Testis (tissue), 3 donors: Measurements from ENCODE around the gene LAIR1. TPM values are rescaled to one million over a fixed set of nuclear protein-coding genes. Genes with fewer than 3 reads are reported as not detected.

Experiments used
- DNase-seq: peaks from one replicate; pipeline ENCODE4 v3.0.0-alpha.2; 2019
- H3K27ac ChIP-seq, 2 donors: fragments of 200-600 bp; sonication (generic); one replicate each; pipeline ENCODE4 v1.5.1; 2019
- H3K27me3 ChIP-seq: fragments of 200-600 bp; sonication (generic); one replicate; pipeline ENCODE4 v1.5.1; 2019
- H3K36me3 ChIP-seq: fragments of 200-600 bp; sonication (generic); one replicate; pipeline ENCODE4 v1.5.1; 2017; ENCODE audit warnings: low read depth; ENCODE audit errors: missing control alignments
- H3K4me1 ChIP-seq: fragments of 200-600 bp; sonication (generic); one replicate; pipeline ENCODE4 v1.5.1; 2019
- H3K4me3 ChIP-seq, 2 donors: fragments of 200-600 bp; sonication (generic); one replicate each; pipeline ENCODE4 v1.5.1; 2017 to 2019
- H3K9me3 ChIP-seq: fragments of 200-600 bp; sonication (generic); one replicate; pipeline ENCODE4 v1.5.1; 2017
- CTCF ChIP-seq, 3 experiments: fragments of 450-650 bp in 2 of 3; fragments of 200-600 bp in 1 of 3; sonication (generic) in 1 of 3; IDR thresholded peaks; one replicate each; pipeline ENCODE4 v1.5.1; 2016 to 2019; ENCODE audit warnings: antibody characterized with exemption in 3 of 3, mild to moderate bottlenecking in 2 of 3, moderate library complexity in 1 of 3
- POLR2A ChIP-seq: fragments of 450-650 bp; IDR thresholded peaks from one replicate; pipeline ENCODE4 v1.6.1; 2017; ENCODE audit warnings: antibody characterized with exemption, mild to moderate bottlenecking, moderate library complexity
- WGBS, 2 donors: methylation state at CpG; one replicate each; pipeline ENCODE4 v1.1.5; 2018; 5-methylcytosine and 5-hydroxymethylcytosine counted together
- intact Hi-C: fragments of 100-400 bp; cut with DNase I; formaldehyde crosslinking; loops from one replicate; pipeline ENCODE4 v1.15.1; 2023; ENCODE audit warnings: low total_unique reads
- polyA plus RNA-seq: library from polyadenylated mRNA; stranded (reverse); fragments of 350-450 nt; fragmentation: Illumina TruSeq; extraction: RNeasy Lipid Tissue Mini Kit (QIAGEN cat#74804); gene quantifications from one replicate; pipeline ENCODE4 v1.2.3, GENCODE V29; 2014; ENCODE audit warnings: low read depth, low replicate concordance; ENCODE audit not compliant: insufficient read depth
- total RNA-seq, 2 donors: library from RNA; depleted of rRNA; stranded (reverse); fragments of >200 nt; gene quantifications; one replicate each; pipeline ENCODE4 v1.2.3, GENCODE V29; 2016

The LAIR1 gene
- total and polyA plus RNA-seq, 3 donors from 2014 or later, result 6.4 to 13.4 (median 7.1) TPM

GRCh38 chr19:54309811-54310210, 54.9 kb downstream of the LAIR1 start:
- Histone ChIP-seq H3K27ac (no peak overlapping the region), H3K27me3 (no peaks in the 10 kb centered on the region), H3K9me3 (no peaks in the 10 kb centered on the region), H3K4me3 (no peak overlapping the region), H3K36me3 (no peaks in the 10 kb centered on the region), H3K4me1 (no peaks in the 10 kb centered on the region)
- intact Hi-C loops, result no loop called here
- DNase-seq, result no peak
- WGBS, 2 donors, result 75 to 88% methylated on average over 11 to 12 of the region's 12 CpGs
- no peak for TF ChIP-seq POLR2A
- TF ChIP-seq CTCF (IDR thresholded peaks at IDR 0.05), result no peak

- Histone ChIP-seq H3K36me3 (no peaks in the 10 kb centered on the region), H3K27me3 (no peaks in the 10 kb centered on the region), H3K4me1 (no peaks in the 10 kb centered on the region), H3K27ac (no peak overlapping the region), H3K4me3 (no peak overlapping the region), H3K9me3 (no peaks in the 10 kb centered on the region)
- intact Hi-C loops, result no loop called here
- WGBS, 2 donors, result 84 to 87% methylated on average over 4 to 5 of the region's 5 CpGs
- no peak for TF ChIP-seq POLR2A
- no peak for TF ChIP-seq CTCF (IDR thresholded peaks at IDR 0.05)
- no peak for DNase-seq
These were observed 57.2 kb downstream of the LAIR1 start for GRCh38 chr19:54307389-54308020.

GRCh38 chr19:54305141-54305540, 59.6 kb downstream of the LAIR1 start:
- no peaks in the 10 kb centered on the region for H3K27me3 ChIP-seq
- H3K9me3 ChIP-seq, result no peaks in the 10 kb centered on the region
- WGBS, 2 donors, result 77 to 80% methylated on average over 1 of the region's 1 CpG

GRCh38 chr19:54302257-54302656, 62.5 kb downstream of the LAIR1 start:
- H3K27me3 ChIP-seq, result no peaks in the 10 kb centered on the region
- H3K4me3 ChIP-seq, result no peak overlapping the region
- intact Hi-C loops, result no loop called here
- DNase-seq, result no peak
- H3K27ac ChIP-seq, result no peak overlapping the region
- H3K36me3 ChIP-seq, result no peaks in the 10 kb centered on the region
- no peaks in the 10 kb centered on the region for H3K9me3 ChIP-seq
- 69 to 77% methylated on average over 4 of the region's 4 CpGs for WGBS, 2 donors
- H3K4me1 ChIP-seq, result no peaks in the 10 kb centered on the region
- TF ChIP-seq CTCF (IDR thresholded peaks at IDR 0.05) (no peak), POLR2A (no peak)

More at GRCh38 chr19:54305141-54305540, 59.6 kb downstream of the LAIR1 start:
- TF ChIP-seq POLR2A, result no peak
- no peak for TF ChIP-seq CTCF (IDR thresholded peaks at IDR 0.05)
- Histone ChIP-seq H3K36me3 (no peaks in the 10 kb centered on the region), H3K4me1 (no peaks in the 10 kb centered on the region), H3K27ac (no peak overlapping the region), H3K4me3 (no peak overlapping the region)
- intact Hi-C loops, result no loop called here
- DNase-seq, result no peak

Other genes starting within 250 kb of the LAIR1 start
- 10 to 100 TPM; 11.2 to 12.9 TPM for gene TFPT, start 249.3 kb downstream of the LAIR1 start, total RNA-seq
- gene TFPT, start 249.3 kb downstream of the LAIR1 start, polyA plus RNA-seq, result 16.0 TPM
- 10 to 100 TPM; 60.1 to 66.6 TPM for gene PRPF31, start 249.2 kb downstream of the LAIR1 start, total RNA-seq
- gene PRPF31, start 249.2 kb downstream of the LAIR1 start, polyA plus RNA-seq, result 56.4 TPM
- 10 to 100 TPM; 79.3 to 79.9 TPM for gene CNOT3, start 227.2 kb downstream of the LAIR1 start, total RNA-seq
- gene CNOT3, start 227.2 kb downstream of the LAIR1 start, polyA plus RNA-seq, result 94.3 TPM
- 10 to 100 TPM; 10.2 to 12.8 TPM for gene LENG1, start 205.2 kb downstream of the LAIR1 start, total RNA-seq
- 20.6 TPM for gene LENG1, start 205.2 kb downstream of the LAIR1 start, polyA plus RNA-seq
- under 1 TPM; 0.31 to 0.43 TPM for gene TMC4, start 191.8 kb downstream of the LAIR1 start, total RNA-seq
- 4.1 TPM for gene TMC4, start 191.8 kb downstream of the LAIR1 start, polyA plus RNA-seq
- gene MBOAT7, start 175.4 kb downstream of the LAIR1 start, total RNA-seq, result 100 to 1,000 TPM; 479 to 482 TPM
- 218 TPM for gene MBOAT7, start 175.4 kb downstream of the LAIR1 start, polyA plus RNA-seq
- gene TSEN34, start 173.6 kb downstream of the LAIR1 start, total RNA-seq, result 100 to 1,000 TPM; 162 to 177 TPM
- 73.1 TPM for gene TSEN34, start 173.6 kb downstream of the LAIR1 start, polyA plus RNA-seq
- gene RPS9, start 164.1 kb downstream of the LAIR1 start, total RNA-seq, result 1,000 to 10,000 TPM in 1 of 2 donors, 100 to 1,000 TPM in 1; 648 to 1,251 TPM
- 969 TPM for gene RPS9, start 164.1 kb downstream of the LAIR1 start, polyA plus RNA-seq
- gene LILRB3, start 141.9 kb downstream of the LAIR1 start, total RNA-seq, result 10 to 100 TPM in 1 of 2 donors, 1 to 10 TPM in 1; 3.6 to 11.0 TPM
- 4.9 TPM for gene LILRB3, start 141.9 kb downstream of the LAIR1 start, polyA plus RNA-seq
- gene LILRA6, start 122.1 kb downstream of the LAIR1 start, total RNA-seq, result 1 to 10 TPM in 1 of 2 donors, under 1 TPM in 1; 0.37 to 1.5 TPM
- gene LILRA6, start 122.1 kb downstream of the LAIR1 start, polyA plus RNA-seq, result 2.7 TPM
- gene LILRB5, start 107.7 kb downstream of the LAIR1 start, total RNA-seq, result 1 to 10 TPM; 1.9 to 4.4 TPM
- gene LILRB5, start 107.7 kb downstream of the LAIR1 start, polyA plus RNA-seq, result 8.7 TPM
- gene LILRB2, start 83.8 kb downstream of the LAIR1 start, total RNA-seq, result under 1 TPM; 0.71 to 0.99 TPM
- 3.0 TPM for gene LILRB2, start 83.8 kb downstream of the LAIR1 start, polyA plus RNA-seq
- 1 to 10 TPM; 1.1 to 1.2 TPM for gene LILRA5, start 51.8 kb downstream of the LAIR1 start, total RNA-seq
- gene LILRA5, start 51.8 kb downstream of the LAIR1 start, polyA plus RNA-seq, result 1.4 TPM
- under 1 TPM in 1 of 2 donors, not detected in 1; 0.81 TPM for gene LILRA4, start 25.8 kb downstream of the LAIR1 start, total RNA-seq
- 0.50 TPM for gene LILRA4, start 25.8 kb downstream of the LAIR1 start, polyA plus RNA-seq
- gene TTYH1, start 50.5 kb upstream of the LAIR1 start, total RNA-seq, result 100 to 1,000 TPM; 226 to 248 TPM
- gene TTYH1, start 50.5 kb upstream of the LAIR1 start, polyA plus RNA-seq, result 126 TPM
- gene LENG8, start 84.3 kb upstream of the LAIR1 start, total RNA-seq, result 100 to 1,000 TPM; 313 to 507 TPM
- 167 TPM for gene LENG8, start 84.3 kb upstream of the LAIR1 start, polyA plus RNA-seq
- 1 to 10 TPM; 5.6 to 5.8 TPM for gene LENG9, start 98.8 kb upstream of the LAIR1 start, total RNA-seq
- gene LENG9, start 98.8 kb upstream of the LAIR1 start, polyA plus RNA-seq, result 1.9 TPM
- 10 to 100 TPM; 10.2 to 11.9 TPM for gene CDC42EP5, start 108.4 kb upstream of the LAIR1 start, total RNA-seq
- 7.8 TPM for gene CDC42EP5, start 108.4 kb upstream of the LAIR1 start, polyA plus RNA-seq
- not detected for gene LAIR2, start 137.9 kb upstream of the LAIR1 start, total RNA-seq
- gene LAIR2, start 137.9 kb upstream of the LAIR1 start, polyA plus RNA-seq, result 0.65 TPM
- gene LILRA2, start 208.9 kb upstream of the LAIR1 start, total RNA-seq, result under 1 TPM; 0.47 to 0.87 TPM
- 2.6 TPM for gene LILRA2, start 208.9 kb upstream of the LAIR1 start, polyA plus RNA-seq
- gene LILRA1, start 228.7 kb upstream of the LAIR1 start, total RNA-seq, result under 1 TPM in 1 of 2 donors, not detected in 1; 0.50 TPM
- 0.62 TPM for gene LILRA1, start 228.7 kb upstream of the LAIR1 start, polyA plus RNA-seq